ENCODE data around the gene OR52A1. TPM values are rescaled to one million over a fixed set of nuclear protein-coding genes. Genes with fewer than 3 reads are reported as not detected.

The OR52A1 gene
- total and polyA plus RNA-seq, 9 of the 15 experiments (the other 6 are each of a cell fraction or from before 2014, with no cell fraction given) = under 0.01 to 0.33 (median 0.13) TPM; not detected in 3

DNA sequence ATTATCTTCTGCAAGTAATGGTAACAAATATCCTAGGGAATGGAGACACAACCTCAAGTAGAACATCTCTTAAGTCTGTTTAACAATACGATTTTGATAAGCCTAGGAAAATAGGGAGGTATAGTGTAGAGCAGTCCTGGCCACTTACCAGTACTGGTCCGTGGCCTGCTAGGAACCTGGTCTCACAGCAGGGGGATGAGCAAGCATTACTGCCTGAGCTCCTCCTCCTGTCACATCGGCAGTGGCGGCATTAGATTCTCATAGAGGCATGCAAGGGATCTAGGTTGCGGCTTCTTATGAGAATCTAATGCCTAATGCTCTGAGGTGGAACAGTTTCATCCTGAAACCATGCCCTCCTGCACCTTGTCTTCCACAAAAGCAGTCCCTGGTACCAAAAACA lies 41.5 kb upstream of the OR52A1 start (continued):
- TF ChIP-seq TEAD4 (IDR thresholded peaks at IDR 0.05; ENCODE audit: low read length) (0 out of 2 replicates have a peak, but pooled peaks have one; percentile 11), TEAD4 (CRISPR knock-in tag; IDR thresholded peaks at IDR 0.05; ENCODE audit: borderline replicate concordance) (no peak), RAD21 (CRISPR knock-in tag; conservative IDR thresholded peaks at IDR 0.05 in 1 of 2, IDR thresholded peaks at IDR 0.05 in 1 of 2) (peak in 1 of 2 experiments; percentile 41; a peak in 2 of 4 replicates), NRF1 (conservative IDR thresholded peaks at IDR 0.05 in 1 of 2, IDR thresholded peaks at IDR 0.05 in 1 of 2) (peak; percentile 43 to 52; a peak in 2 of 4 replicates), KAT7 (CRISPR knock-in tag; IDR thresholded peaks at IDR 0.05; ENCODE audit: borderline replicate concordance) (no peak), ARNT (IDR thresholded peaks at IDR 0.05) (0 out of 4 replicates have a peak, but pooled peaks of 1 of the 2 experiments have one; percentile 21), HNRNPK (IDR thresholded peaks at IDR 0.05; ENCODE audit: low read depth, low read length, poor library complexity, severe bottlenecking) (no peak), C11orf30 (IDR thresholded peaks at IDR 0.05; ENCODE audit: low read depth) (peak; percentile 69), ATF7 (IDR thresholded peaks at IDR 0.05) (peak; percentile 19; the same call in 1 of the 2 replicates), NFE2 (IDR thresholded peaks at IDR 0.05; ENCODE audit: low read depth) (peak; percentile 83), RCOR1 (IDR thresholded peaks at IDR 0.05; ENCODE audit: borderline replicate concordance in 1 of 2, low read depth in 2 of 2, low read length in 2 of 2) (peak in 1 of 2 experiments; percentile 79; a peak in 1 of 4 replicates), CBFA2T3 (IDR thresholded peaks at IDR 0.05) (no peak), ZFX (CRISPR knock-in tag; IDR thresholded peaks at IDR 0.05) (0 out of 2 replicates have a peak, but pooled peaks have one; percentile 16), ZKSCAN1 (IDR thresholded peaks at IDR 0.05; ENCODE audit: low read depth, low read length) (peak; percentile 28; the same call in 1 of the 2 replicates), ZNF121 (CRISPR knock-in tag; conservative IDR thresholded peaks at IDR 0.05) (no peak), TAF9B (IDR thresholded peaks at IDR 0.05; ENCODE audit: partially characterized antibody) (no peak), BACH1 (tag; IDR thresholded peaks at IDR 0.05) (no peak), DDX20 (tag; IDR thresholded peaks at IDR 0.05; ENCODE audit: low read depth) (no peak), ZNF133 (CRISPR knock-in tag; IDR thresholded peaks at IDR 0.05) (no peak), ZNF316 (IDR thresholded peaks at IDR 0.05) (peak; percentile 63), ZSCAN32 (CRISPR knock-in tag; IDR thresholded peaks at IDR 0.05) (no peak), NR2C2 (CRISPR knock-in tag; IDR thresholded peaks at IDR 0.05) (no peak), NR2C2 (tag; IDR thresholded peaks at IDR 0.05) (no peak)
- TF ChIP-seq, protein P1, sequence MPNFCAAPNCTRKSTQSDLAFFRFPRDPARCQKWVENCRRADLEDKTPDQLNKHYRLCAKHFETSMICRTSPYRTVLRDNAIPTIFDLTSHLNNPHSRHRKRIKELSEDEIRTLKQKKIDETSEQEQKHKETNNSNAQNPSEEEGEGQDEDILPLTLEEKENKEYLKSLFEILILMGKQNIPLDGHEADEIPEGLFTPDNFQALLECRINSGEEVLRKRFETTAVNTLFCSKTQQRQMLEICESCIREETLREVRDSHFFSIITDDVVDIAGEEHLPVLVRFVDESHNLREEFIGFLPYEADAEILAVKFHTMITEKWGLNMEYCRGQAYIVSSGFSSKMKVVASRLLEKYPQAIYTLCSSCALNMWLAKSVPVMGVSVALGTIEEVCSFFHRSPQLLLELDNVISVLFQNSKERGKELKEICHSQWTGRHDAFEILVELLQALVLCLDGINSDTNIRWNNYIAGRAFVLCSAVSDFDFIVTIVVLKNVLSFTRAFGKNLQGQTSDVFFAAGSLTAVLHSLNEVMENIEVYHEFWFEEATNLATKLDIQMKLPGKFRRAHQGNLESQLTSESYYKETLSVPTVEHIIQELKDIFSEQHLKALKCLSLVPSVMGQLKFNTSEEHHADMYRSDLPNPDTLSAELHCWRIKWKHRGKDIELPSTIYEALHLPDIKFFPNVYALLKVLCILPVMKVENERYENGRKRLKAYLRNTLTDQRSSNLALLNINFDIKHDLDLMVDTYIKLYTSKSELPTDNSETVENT (CRISPR knock-in tag; IDR thresholded peaks at IDR 0.05) = no peak
- TF ChIP-seq, protein P2, sequence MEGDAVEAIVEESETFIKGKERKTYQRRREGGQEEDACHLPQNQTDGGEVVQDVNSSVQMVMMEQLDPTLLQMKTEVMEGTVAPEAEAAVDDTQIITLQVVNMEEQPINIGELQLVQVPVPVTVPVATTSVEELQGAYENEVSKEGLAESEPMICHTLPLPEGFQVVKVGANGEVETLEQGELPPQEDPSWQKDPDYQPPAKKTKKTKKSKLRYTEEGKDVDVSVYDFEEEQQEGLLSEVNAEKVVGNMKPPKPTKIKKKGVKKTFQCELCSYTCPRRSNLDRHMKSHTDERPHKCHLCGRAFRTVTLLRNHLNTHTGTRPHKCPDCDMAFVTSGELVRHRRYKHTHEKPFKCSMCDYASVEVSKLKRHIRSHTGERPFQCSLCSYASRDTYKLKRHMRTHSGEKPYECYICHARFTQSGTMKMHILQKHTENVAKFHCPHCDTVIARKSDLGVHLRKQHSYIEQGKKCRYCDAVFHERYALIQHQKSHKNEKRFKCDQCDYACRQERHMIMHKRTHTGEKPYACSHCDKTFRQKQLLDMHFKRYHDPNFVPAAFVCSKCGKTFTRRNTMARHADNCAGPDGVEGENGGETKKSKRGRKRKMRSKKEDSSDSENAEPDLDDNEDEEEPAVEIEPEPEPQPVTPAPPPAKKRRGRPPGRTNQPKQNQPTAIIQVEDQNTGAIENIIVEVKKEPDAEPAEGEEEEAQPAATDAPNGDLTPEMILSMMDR (IDR thresholded peaks at IDR 0.05 in 2 of 3, conservative IDR thresholded peaks at IDR 0.05 in 1 of 3; ENCODE audit: insufficient read depth in 2 of 3, low read depth in 1 of 3, low read length in 3 of 3) = peak; percentile 8 to 24 (median 18); a peak in 1 of 6 replicates
- TF ChIP-seq, protein P3, sequence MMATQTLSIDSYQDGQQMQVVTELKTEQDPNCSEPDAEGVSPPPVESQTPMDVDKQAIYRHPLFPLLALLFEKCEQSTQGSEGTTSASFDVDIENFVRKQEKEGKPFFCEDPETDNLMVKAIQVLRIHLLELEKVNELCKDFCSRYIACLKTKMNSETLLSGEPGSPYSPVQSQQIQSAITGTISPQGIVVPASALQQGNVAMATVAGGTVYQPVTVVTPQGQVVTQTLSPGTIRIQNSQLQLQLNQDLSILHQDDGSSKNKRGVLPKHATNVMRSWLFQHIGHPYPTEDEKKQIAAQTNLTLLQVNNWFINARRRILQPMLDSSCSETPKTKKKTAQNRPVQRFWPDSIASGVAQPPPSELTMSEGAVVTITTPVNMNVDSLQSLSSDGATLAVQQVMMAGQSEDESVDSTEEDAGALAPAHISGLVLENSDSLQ (IDR thresholded peaks at IDR 0.05) = peak; percentile 33; the same call in 1 of the 2 replicates
